Measurements from ENCODE around the gene ARHGAP11A.

- no peak for TF ChIP-seq POLR2A (IDR thresholded peaks at IDR 0.05)
- no peak for TF ChIP-seq CTCF (IDR thresholded peaks at IDR 0.05)
These were observed 62.0 kb downstream of the ARHGAP11A start for GRCh38 chr15:32677238-32677750.

Data from thyroid gland (tissue), 4 donors.